A549 treated with GW870086 at 1 μM for 4 hours (cell line): ENCODE results near the gene EPB41. TPM values are rescaled to one million over a fixed set of nuclear protein-coding genes. Genes with fewer than 3 reads are reported as not detected.

Experiments used
- total RNA-seq: library from RNA; stranded (reverse); fragments of 200-300 nt; extraction: Qiagen RNA extraction; gene quantifications from 5 replicates; pipeline ENCODE4 v1.2.3, GENCODE V29; 2022; ENCODE audit warnings: low read depth

Gene EPB41
- 3.4 to 4.4 TPM (median 3.9 TPM) in 5 replicates for total RNA-seq

GRCh38 chr1:28914228-28915030, at the start of gene EPB41:
Gene EPB41 (plus strand): TSS chr1:28914569. CDS start chr1:28987438, 72,869 bp downstream.

GRCh38 chr1:29123887-29124365, 209.6 kb downstream of the EPB41 start, which contains the start of gene TMEM200B:
Gene TMEM200B (minus strand): TSS chr1:29123903. CDS start chr1:29121828, 2,075 bp downstream.

Other genes with a start within 250 kb of the EPB41 start
- gene GMEB1, start 245.8 kb upstream of the EPB41 start, total RNA-seq, result 5.8 to 6.6 TPM (median 6.1 TPM) in 5 replicates
- gene YTHDF2, start 177.6 kb upstream of the EPB41 start, total RNA-seq, result 54.7 to 56.9 TPM (median 55.5 TPM) in 5 replicates
- gene OPRD1, start 102.4 kb upstream of the EPB41 start, total RNA-seq, result 0.02 TPM in 3 of 5 replicates, not detected in the others
- 0.08 to 0.25 TPM (median 0.14 TPM) in 5 replicates for gene TMEM200B, start 209.3 kb downstream of the EPB41 start, total RNA-seq